OCI-LY7 (cell line): ENCODE measurements around the gene LRP3. TPM values are rescaled to one million over a fixed set of nuclear protein-coding genes. Genes with fewer than 3 reads are reported as not detected.
A peak's percentile ranks its signal among the peaks of the same experiment; 100 is the strongest.

Experiments used
- BruUV-seq: library from RNA; stranded (reverse); fragments of 400-500 nt; replicated peaks from 2 replicates; lab custom pipeline; 2021; lab: Mats Ljungman, UMichigan
- CTCF ChIA-PET: fragments of 300-600 bp; sonication (Branson Sonifier 250); formaldehyde crosslinking; loops from one replicate; lab custom pipeline; 2022; ENCODE audit warnings: antibody characterized with exemption; ENCODE audit not compliant: unreplicated experiment; lab: Charles Lee
- POLR2A ChIA-PET: fragments of 300-600 bp; sonication (Branson Sonifier 250); formaldehyde crosslinking; loops from one replicate; lab custom pipeline; 2022; ENCODE audit warnings: antibody characterized with exemption; lab: Charles Lee
- DNase-seq: peaks from one replicate; pipeline ENCODE4 v3.0.0-alpha.2; 2015; ENCODE audit warnings: low spot score
- H2AFZ ChIP-seq: fragments of 200-600 bp; sonication (generic), shearing (Covaris generic); 2 replicates; pipeline ENCODE4 v1.6.1; 2014; ENCODE audit warnings: mild to moderate bottlenecking, antibody characterized with exemption, low read length, moderate library complexity
- H3K27ac ChIP-seq: fragments of 200-600 bp; sonication (generic); 2 replicates; pipeline ENCODE4 v1.5.1; 2014; ENCODE audit warnings: mixed run types, low read depth, mild to moderate bottlenecking, moderate library complexity, low read length, inconsistent platforms; ENCODE audit not compliant: poor library complexity, severe bottlenecking
- H3K36me3 ChIP-seq: fragments of 200-600 bp; sonication (generic); 2 replicates; pipeline ENCODE4 v1.6.1; 2014; ENCODE audit warnings: mild to moderate bottlenecking, antibody characterized with exemption, low read length, moderate library complexity, mixed read lengths; ENCODE audit not compliant: insufficient read depth
- H3K4me1 ChIP-seq: fragments of 200-600 bp; sonication (generic); 2 replicates; pipeline ENCODE4 v1.5.1; 2014; ENCODE audit warnings: mild to moderate bottlenecking, low read length; ENCODE audit not compliant: insufficient read depth, poor library complexity, severe bottlenecking
- H3K4me2 ChIP-seq: fragments of 200-600 bp; sonication (generic); 2 replicates; pipeline ENCODE4 v1.6.1; 2014; ENCODE audit warnings: mild to moderate bottlenecking, low read length
- H3K4me3 ChIP-seq: fragments of 200-600 bp; sonication (generic); 2 replicates; pipeline ENCODE4 v1.5.1; 2014; ENCODE audit warnings: mild to moderate bottlenecking, low read depth, low read length; ENCODE audit not compliant: poor library complexity, severe bottlenecking
- H3K79me2 ChIP-seq: fragments of 200-600 bp; sonication (generic); 2 replicates; pipeline ENCODE4 v1.6.1; 2016; ENCODE audit warnings: low read depth, mild to moderate bottlenecking, low read length, moderate library complexity, mixed read lengths; ENCODE audit not compliant: insufficient read depth
- H3K9me2 ChIP-seq: fragments of 200-600 bp; sonication (generic); 2 replicates; pipeline ENCODE4 v1.6.1; 2016; ENCODE audit warnings: mild to moderate bottlenecking, low read length, mixed read lengths; ENCODE audit not compliant: insufficient read depth
- H3K9me3 ChIP-seq: fragments of 200-600 bp; sonication (generic); 2 replicates; pipeline ENCODE4 v1.6.1; 2014; ENCODE audit warnings: mild to moderate bottlenecking, mixed run types, low read length, mixed read lengths
- H4K20me1 ChIP-seq: fragments of 200-600 bp; sonication (generic); 2 replicates; pipeline ENCODE4 v1.6.1; 2014; ENCODE audit warnings: mild to moderate bottlenecking, antibody characterized with exemption, low read length, moderate library complexity, mixed read lengths; ENCODE audit not compliant: insufficient read depth
- CTCF ChIP-seq: fragments of 200-600 bp; sonication (generic); conservative IDR thresholded peaks from 2 replicates; pipeline ENCODE4 v1.5.1; 2014; ENCODE audit warnings: mild to moderate bottlenecking, antibody characterized with exemption, low read length, moderate library complexity, mixed read lengths
- EZH2phosphoT487 ChIP-seq: fragments of 200-600 bp; sonication (generic); IDR thresholded peaks from 2 replicates; pipeline ENCODE4 v1.6.1; 2018; ENCODE audit warnings: low read depth, borderline replicate concordance, mild to moderate bottlenecking, mixed run types, antibody characterized with exemption, low read length, moderate library complexity, mixed read lengths
- intact Hi-C: fragments of 100-400 bp; cut with micrococcal nuclease; formaldehyde crosslinking; loops from one replicate; pipeline ENCODE4 v1.10.0; 2022; ENCODE audit not compliant: unreplicated experiment
- total RNA-seq, 2 experiments: library from RNA; depleted of rRNA in 1 of 2; stranded (reverse); fragments of >200 nt in 1 of 2; shearing (Covaris generic) in 1 of 2; gene quantifications; 2 replicates each; pipeline ENCODE4 v1.2.3, GENCODE V29; 2014 to 2022

LRP3 gene
- total RNA-seq, 2 experiments from 2014 or later = not detected

GRCh38 chr19:33177417-33177979 is 16.6 kb upstream of the LRP3 start:
- H3K4me3 ChIP-seq = peak overlapping the region; percentile 85
- H2AFZ ChIP-seq = peak overlapping the region; percentile 68; the same call in 1 of the 2 replicates
- H3K4me1 ChIP-seq = peaks cover 17% of the 10 kb centered on the region
- H3K4me2 ChIP-seq = peak overlapping the region; percentile 84
- H3K79me2 ChIP-seq = peaks cover 8% of the 10 kb centered on the region; the same call in 1 of the 2 replicates
- ChIA-PET POLR2A (interaction anchor here (0.8 to 1.4 kb wide), 4 partner anchors 10 to 201 kb away, joined by 3 to 6 read pairs (median 3); no protein-coding TSS in a partner anchor), CTCF (interaction anchor here (1.1 kb wide), 1 partner anchor 52 kb away, joined by 3 read pairs; no protein-coding TSS in a partner anchor)
- no TSS peak for BruUV-seq
- DNase-seq = no peak
- H3K9me2 ChIP-seq = no peaks in the 10 kb centered on the region
- H3K27ac ChIP-seq = peak overlapping the region; percentile 51
- intact Hi-C loops = loop anchor here (1.0 to 10.0 kb wide), 7 partner anchors 51 to 835 kb away; partner anchors contain the start of genes ANKRD27, CEBPA, FAAP24 and PDCD5
- no peaks in the 10 kb centered on the region for H3K36me3 ChIP-seq
- no peaks in the 10 kb centered on the region for H3K9me3 ChIP-seq
- TF ChIP-seq CTCF (peak; percentile 52), EZH2phosphoT487 (no peak)
- H4K20me1 ChIP-seq = no peaks in the 10 kb centered on the region

- POLR2A ChIA-PET = interaction anchor here (0.7 to 1.3 kb wide), 2 partner anchors 24 to 303 kb away, joined by 3 read pairs; no protein-coding TSS in a partner anchor
- Histone ChIP-seq H4K20me1 (no peaks in the 10 kb centered on the region), H2AFZ (no peak overlapping the region), H3K36me3 (no peaks in the 10 kb centered on the region), H3K4me2 (no peak overlapping the region), H3K27ac (no peak overlapping the region), H3K9me2 (no peaks in the 10 kb centered on the region), H3K79me2 (no peaks in the 10 kb centered on the region), H3K9me3 (no peaks in the 10 kb centered on the region), H3K4me3 (no peak overlapping the region), H3K4me1 (no peaks in the 10 kb centered on the region)
- TF ChIP-seq EZH2phosphoT487 (no peak), CTCF (no peak)
- CTCF ChIA-PET = no interaction called here
- no peak for DNase-seq
- intact Hi-C loops = no loop called here
- no TSS peak for BruUV-seq
Observed at GRCh38 chr19:33186431-33187182, 7.5 kb upstream of the LRP3 start.
